H9 (cell line): ENCODE data around the gene FARP2. TPM values are rescaled to one million over a fixed set of nuclear protein-coding genes. Genes with fewer than 3 reads are reported as not detected.

Experiments used
- DNase-seq: peaks from one replicate; pipeline ENCODE4 v3.0.0-alpha.2; 2017
- H2AFZ ChIP-seq: one replicate; pipeline ENCODE4 v1.6.1; 2013; ENCODE audit warnings: mild to moderate bottlenecking, low read length, control low read depth, moderate library complexity
- H2AK5ac ChIP-seq: 2 replicates; pipeline ENCODE4 v1.6.1; 2013; ENCODE audit warnings: low read length, control low read depth, mixed read lengths; ENCODE audit not compliant: insufficient read length
- H2BK120ac ChIP-seq: one replicate; pipeline ENCODE4 v1.6.1; 2013; ENCODE audit warnings: low read depth, mild to moderate bottlenecking, low read length, control low read depth, inconsistent platforms; ENCODE audit not compliant: poor library complexity, severe bottlenecking
- H2BK12ac ChIP-seq: 2 replicates; pipeline ENCODE4 v1.6.1; 2013; ENCODE audit warnings: low read length, control low read depth, mixed read lengths, low read depth; ENCODE audit not compliant: insufficient read length
- H2BK15ac ChIP-seq: 2 replicates; pipeline ENCODE4 v1.6.1; 2013; ENCODE audit warnings: low read depth, low read length, control low read depth
- H2BK20ac ChIP-seq: one replicate; pipeline ENCODE4 v1.6.1; 2013; ENCODE audit warnings: low read depth, mild to moderate bottlenecking, low read length, control low read depth, inconsistent platforms; ENCODE audit not compliant: poor library complexity, severe bottlenecking
- H2BK5ac ChIP-seq: 2 replicates; pipeline ENCODE4 v1.6.1; 2013; ENCODE audit warnings: low read length, control low read depth, mixed read lengths; ENCODE audit not compliant: insufficient read length
- H3K14ac ChIP-seq: 2 replicates; pipeline ENCODE4 v1.6.1; 2013; ENCODE audit warnings: low read length, control low read depth; ENCODE audit not compliant: insufficient read depth
- H3K18ac ChIP-seq: 2 replicates; pipeline ENCODE4 v1.6.1; 2013; ENCODE audit warnings: low read depth, mild to moderate bottlenecking, mixed read lengths, low read length, control low read depth; ENCODE audit not compliant: insufficient read length
- H3K23ac ChIP-seq: 2 replicates; pipeline ENCODE4 v1.6.1; 2013; ENCODE audit warnings: low read length, control low read depth, mixed read lengths, low read depth; ENCODE audit not compliant: insufficient read length
- H3K23me2 ChIP-seq: 2 replicates; pipeline ENCODE4 v1.6.1; 2013; ENCODE audit warnings: low read depth, mild to moderate bottlenecking, mixed read lengths, low read length, control low read depth; ENCODE audit not compliant: insufficient read length, poor library complexity, severe bottlenecking
- H3K27ac ChIP-seq: 2 replicates; pipeline ENCODE4 v1.5.1; 2013; ENCODE audit warnings: low read length, control low read depth, mixed read lengths, low read depth; ENCODE audit not compliant: insufficient read length
- H3K27me3 ChIP-seq: 2 replicates; pipeline ENCODE4 v1.6.1; 2013; ENCODE audit warnings: low read length, control low read depth, inconsistent platforms; ENCODE audit not compliant: insufficient read depth
- H3K4ac ChIP-seq: 2 replicates; pipeline ENCODE4 v1.6.1; 2013; ENCODE audit warnings: low read depth, mild to moderate bottlenecking, control low read depth, inconsistent platforms, low read length, moderate library complexity
- H3K4me1 ChIP-seq: 2 replicates; pipeline ENCODE4 v1.6.1; 2013; ENCODE audit warnings: low read length, control low read depth, inconsistent platforms; ENCODE audit not compliant: insufficient read depth
- H3K4me2 ChIP-seq: 2 replicates; pipeline ENCODE4 v1.6.1; 2013; ENCODE audit warnings: low read length, control low read depth, mixed read lengths; ENCODE audit not compliant: insufficient read length, insufficient read depth
- H3K56ac ChIP-seq: 2 replicates; pipeline ENCODE4 v1.6.1; 2013; ENCODE audit warnings: low read depth, mild to moderate bottlenecking, mixed read lengths, low read length, control low read depth; ENCODE audit not compliant: insufficient read length
- H3K79me1 ChIP-seq: 2 replicates; pipeline ENCODE4 v1.6.1; 2013; ENCODE audit warnings: low read depth, mild to moderate bottlenecking, moderate library complexity, low read length, control low read depth, inconsistent platforms; ENCODE audit not compliant: insufficient read depth, poor library complexity, severe bottlenecking
- H3K79me2 ChIP-seq: 2 replicates; pipeline ENCODE4 v1.6.1; 2013; ENCODE audit warnings: low read length, control low read depth, inconsistent platforms; ENCODE audit not compliant: insufficient read depth
- H3K9ac ChIP-seq: 2 replicates; pipeline ENCODE4 v1.6.1; 2013; ENCODE audit warnings: low read length, control low read depth, mixed read lengths; ENCODE audit not compliant: insufficient read length; ENCODE audit errors: extremely low read depth
- H3K9me3 ChIP-seq: one replicate; pipeline ENCODE4 v1.6.1; 2013; ENCODE audit warnings: low read depth, low read length, inconsistent platforms; ENCODE audit not compliant: control insufficient read depth
- H3T11ph ChIP-seq: one replicate; pipeline ENCODE4 v1.6.1; 2013; ENCODE audit warnings: mild to moderate bottlenecking, low read length, control low read depth, inconsistent platforms
- H4K20me1 ChIP-seq: one replicate; pipeline ENCODE4 v1.6.1; 2013; ENCODE audit not compliant: control insufficient read depth, insufficient read length, insufficient read depth
- H4K5ac ChIP-seq: 2 replicates; pipeline ENCODE4 v1.6.1; 2013; ENCODE audit warnings: low read depth, mild to moderate bottlenecking, mixed read lengths, low read length, control low read depth; ENCODE audit not compliant: insufficient read length
- H4K8ac ChIP-seq: replicated peaks from 2 replicates; pipeline ENCODE4 v1.6.1; 2013; ENCODE audit warnings: low read length, control low read depth, mixed read lengths, low read depth; ENCODE audit not compliant: insufficient read length
- H4K91ac ChIP-seq: 2 replicates; pipeline ENCODE4 v1.6.1; 2013; ENCODE audit warnings: low read depth, mild to moderate bottlenecking, moderate library complexity, mixed read lengths, low read length, control low read depth; ENCODE audit not compliant: insufficient read length
- H3K27ac Mint-ChIP-seq, 3 experiments: 2 replicates in 2 of 3; 3 replicates in 1 of 3; pipeline ENCODE4 v1.8.0; 2020 to 2021; ENCODE audit warnings: mixed read lengths in 3 of 3, mild to moderate bottlenecking in 1 of 3, moderate library complexity in 1 of 3
- H3K27me3 Mint-ChIP-seq: 2 replicates; pipeline ENCODE4 v1.8.0; 2021; ENCODE audit warnings: low read depth, mild to moderate bottlenecking, moderate library complexity, mixed read lengths
- H3K36me3 Mint-ChIP-seq, 3 experiments: 2 replicates in 2 of 3; 3 replicates in 1 of 3; pipeline ENCODE4 v1.8.0; 2020 to 2021; ENCODE audit warnings: low read depth in 3 of 3, mixed read lengths in 3 of 3; ENCODE audit not compliant: insufficient read depth in 1 of 3
- H3K4me1 Mint-ChIP-seq, 2 experiments: 2 replicates each; pipeline ENCODE4 v1.8.0; 2020; ENCODE audit warnings: mixed read lengths in 2 of 2
- H3K4me3 Mint-ChIP-seq, 2 experiments: 2 replicates in 1 of 2; 3 replicates in 1 of 2; pipeline ENCODE4 v1.8.0; 2020 to 2021; ENCODE audit warnings: mild to moderate bottlenecking in 2 of 2, mixed read lengths in 2 of 2, moderate library complexity in 1 of 2
- H3K9me3 Mint-ChIP-seq, 2 experiments: 2 replicates in 1 of 2; 3 replicates in 1 of 2; pipeline ENCODE4 v1.8.0; 2020; ENCODE audit warnings: mild to moderate bottlenecking in 2 of 2, mixed read lengths in 2 of 2, moderate library complexity in 1 of 2
- CTCF ChIP-seq: fragments of 200-600 bp; sonication (generic); conservative IDR thresholded peaks from 3 replicates; pipeline ENCODE4 v1.8.0; 2021; ENCODE audit warnings: antibody characterized with exemption, mild to moderate bottlenecking
- WGBS: extraction: QIAGEN DNeasy Blood & Tissue Kit; methylation state at CpG from one replicate; pipeline ENCODE4 v1.1.7; 2013; ENCODE audit warnings: missing lambda C conversion rate, low lambda C conversion rate, mixed read lengths; ENCODE audit not compliant: insufficient read length; ENCODE audit errors: extremely low coverage; 5-methylcytosine and 5-hydroxymethylcytosine counted together
- total RNA-seq: library from RNA; stranded (reverse); gene quantifications from 2 replicates; pipeline ENCODE4 v1.2.1, GENCODE V29; 2021

Gene FARP2
- total RNA-seq, 1 experiment from 2014 or later, result 33.9 TPM

- Histone ChIP-seq H3K79me1 (no peaks in the 10 kb centered on the region), H4K91ac (no peak overlapping the region), H4K20me1 (no peaks in the 10 kb centered on the region), H3K4ac (no peak overlapping the region), H3K27me3 (no peaks in the 10 kb centered on the region), H3K23ac (no peak overlapping the region), H2AK5ac (no peak overlapping the region), H3K18ac (no peak overlapping the region), H4K5ac (no peak overlapping the region), H3K23me2 (no peaks in the 10 kb centered on the region), H3K27ac (no peak overlapping the region), H3K4me2 (no peak overlapping the region), H3K56ac (no peak overlapping the region), H2BK5ac (no peak overlapping the region), H3K14ac (no peak overlapping the region), H2BK20ac (no peak overlapping the region), H3K9me3 (no peaks in the 10 kb centered on the region), H2BK12ac (no peak overlapping the region), H3K79me2 (no peaks in the 10 kb centered on the region), H3T11ph (no peak overlapping the region), H2BK15ac (no peak overlapping the region), H2AFZ (no peak overlapping the region), H3K4me1 (no peaks in the 10 kb centered on the region), H3K9ac (no peak overlapping the region), H4K8ac (no peak overlapping the region), H2BK120ac (no peak overlapping the region)
- H3K27me3 Mint-ChIP-seq, result no peaks in the 10 kb centered on the region
- TF ChIP-seq CTCF, result no peak
- H3K4me1 Mint-ChIP-seq, result peaks cover 9 to 13% of the 10 kb centered on the region in 2 experiments
- H3K9me3 Mint-ChIP-seq, result no peaks in the 10 kb centered on the region
- peaks cover 9 to 21% (median 17%) of the 10 kb centered on the region in 3 experiments for H3K36me3 Mint-ChIP-seq
- no peak overlapping the region for H3K4me3 Mint-ChIP-seq
- WGBS, result no CpG with 5 or more reads among the region's 6 CpGs
- DNase-seq, result no peak
- peak overlapping the region in 2 of 3 experiments; percentile 65 to 86; a peak in 2 of 7 replicates for H3K27ac Mint-ChIP-seq
Observed at GRCh38 chr2:241386519-241386918, 30.4 kb downstream of the FARP2 start.
